ENCODE data around the gene FGF1.

DNA sequence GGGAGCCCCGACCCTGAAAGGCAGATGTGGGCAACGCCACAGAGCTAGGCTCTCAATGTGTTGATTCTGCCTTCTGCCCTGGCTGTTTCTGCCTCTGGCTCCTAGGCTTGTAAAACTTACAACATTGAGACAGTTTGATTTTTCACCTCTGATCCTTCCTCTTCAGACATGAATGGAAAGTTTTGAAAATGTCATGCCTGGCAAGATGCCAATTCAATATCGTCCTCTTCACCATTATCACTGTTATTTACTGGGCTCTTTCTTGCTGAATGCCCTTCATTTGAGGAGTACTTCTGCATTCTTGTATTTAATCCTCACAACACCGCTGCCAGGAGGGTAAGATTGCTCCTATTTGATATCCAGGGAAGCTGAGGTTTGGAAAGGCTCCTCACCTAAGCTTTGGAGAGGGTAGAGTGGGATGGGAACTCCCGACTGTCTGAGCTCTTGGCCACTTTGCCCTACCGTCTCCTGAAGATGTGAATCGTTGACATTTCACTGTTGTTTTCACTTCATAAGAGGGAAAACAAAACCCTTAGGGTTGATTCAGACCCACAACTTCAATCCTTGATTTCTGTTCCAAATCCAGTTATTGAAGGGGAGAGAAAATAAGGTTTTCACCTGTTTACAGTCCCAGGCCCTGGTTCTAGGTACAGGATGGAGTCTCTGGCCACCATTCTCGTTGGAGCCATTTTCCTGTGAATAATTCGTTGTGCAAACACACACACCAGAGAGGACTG is 12.7 kb upstream of the FGF1 start:
- TF ChIP-seq, protein P1, sequence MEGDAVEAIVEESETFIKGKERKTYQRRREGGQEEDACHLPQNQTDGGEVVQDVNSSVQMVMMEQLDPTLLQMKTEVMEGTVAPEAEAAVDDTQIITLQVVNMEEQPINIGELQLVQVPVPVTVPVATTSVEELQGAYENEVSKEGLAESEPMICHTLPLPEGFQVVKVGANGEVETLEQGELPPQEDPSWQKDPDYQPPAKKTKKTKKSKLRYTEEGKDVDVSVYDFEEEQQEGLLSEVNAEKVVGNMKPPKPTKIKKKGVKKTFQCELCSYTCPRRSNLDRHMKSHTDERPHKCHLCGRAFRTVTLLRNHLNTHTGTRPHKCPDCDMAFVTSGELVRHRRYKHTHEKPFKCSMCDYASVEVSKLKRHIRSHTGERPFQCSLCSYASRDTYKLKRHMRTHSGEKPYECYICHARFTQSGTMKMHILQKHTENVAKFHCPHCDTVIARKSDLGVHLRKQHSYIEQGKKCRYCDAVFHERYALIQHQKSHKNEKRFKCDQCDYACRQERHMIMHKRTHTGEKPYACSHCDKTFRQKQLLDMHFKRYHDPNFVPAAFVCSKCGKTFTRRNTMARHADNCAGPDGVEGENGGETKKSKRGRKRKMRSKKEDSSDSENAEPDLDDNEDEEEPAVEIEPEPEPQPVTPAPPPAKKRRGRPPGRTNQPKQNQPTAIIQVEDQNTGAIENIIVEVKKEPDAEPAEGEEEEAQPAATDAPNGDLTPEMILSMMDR (tag by site-specific recombination; IDR thresholded peaks at IDR 0.05) = no peak
- no peak for TF ChIP-seq ZSCAN30 (tag by site-specific recombination; IDR thresholded peaks at IDR 0.05)
- no peak for TF ChIP-seq ZEB2 (tag by site-specific recombination; IDR thresholded peaks at IDR 0.05)
- TF ChIP-seq, protein P2, sequence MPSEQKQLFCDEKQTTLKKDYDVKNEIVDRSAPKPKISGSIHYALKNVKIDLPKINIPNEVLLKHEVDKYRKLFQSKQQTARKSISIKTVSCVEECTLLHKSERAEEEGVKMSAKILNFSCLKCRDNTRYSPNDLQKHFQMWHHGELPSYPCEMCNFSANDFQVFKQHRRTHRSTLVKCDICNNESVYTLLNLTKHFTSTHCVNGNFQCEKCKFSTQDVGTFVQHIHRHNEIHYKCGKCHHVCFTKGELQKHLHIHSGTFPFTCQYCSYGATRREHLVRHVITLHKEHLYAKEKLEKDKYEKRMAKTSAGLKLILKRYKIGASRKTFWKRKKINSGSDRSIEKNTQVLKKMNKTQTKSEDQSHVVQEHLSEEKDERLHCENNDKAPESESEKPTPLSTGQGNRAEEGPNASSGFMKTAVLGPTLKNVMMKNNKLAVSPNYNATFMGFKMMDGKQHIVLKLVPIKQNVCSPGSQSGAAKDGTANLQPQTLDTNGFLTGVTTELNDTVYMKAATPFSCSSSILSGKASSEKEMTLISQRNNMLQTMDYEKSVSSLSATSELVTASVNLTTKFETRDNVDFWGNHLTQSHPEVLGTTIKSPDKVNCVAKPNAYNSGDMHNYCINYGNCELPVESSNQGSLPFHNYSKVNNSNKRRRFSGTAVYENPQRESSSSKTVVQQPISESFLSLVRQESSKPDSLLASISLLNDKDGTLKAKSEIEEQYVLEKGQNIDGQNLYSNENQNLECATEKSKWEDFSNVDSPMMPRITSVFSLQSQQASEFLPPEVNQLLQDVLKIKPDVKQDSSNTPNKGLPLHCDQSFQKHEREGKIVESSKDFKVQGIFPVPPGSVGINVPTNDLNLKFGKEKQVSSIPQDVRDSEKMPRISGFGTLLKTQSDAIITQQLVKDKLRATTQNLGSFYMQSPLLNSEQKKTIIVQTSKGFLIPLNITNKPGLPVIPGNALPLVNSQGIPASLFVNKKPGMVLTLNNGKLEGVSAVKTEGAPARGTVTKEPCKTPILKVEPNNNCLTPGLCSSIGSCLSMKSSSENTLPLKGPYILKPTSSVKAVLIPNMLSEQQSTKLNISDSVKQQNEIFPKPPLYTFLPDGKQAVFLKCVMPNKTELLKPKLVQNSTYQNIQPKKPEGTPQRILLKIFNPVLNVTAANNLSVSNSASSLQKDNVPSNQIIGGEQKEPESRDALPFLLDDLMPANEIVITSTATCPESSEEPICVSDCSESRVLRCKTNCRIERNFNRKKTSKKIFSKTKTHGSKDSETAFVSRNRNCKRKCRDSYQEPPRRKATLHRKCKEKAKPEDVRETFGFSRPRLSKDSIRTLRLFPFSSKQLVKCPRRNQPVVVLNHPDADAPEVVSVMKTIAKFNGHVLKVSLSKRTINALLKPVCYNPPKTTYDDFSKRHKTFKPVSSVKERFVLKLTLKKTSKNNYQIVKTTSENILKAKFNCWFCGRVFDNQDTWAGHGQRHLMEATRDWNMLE (tag by site-specific recombination; conservative IDR thresholded peaks at IDR 0.05; ENCODE audit: low read depth) = no peak
- TF ChIP-seq, protein P3, sequence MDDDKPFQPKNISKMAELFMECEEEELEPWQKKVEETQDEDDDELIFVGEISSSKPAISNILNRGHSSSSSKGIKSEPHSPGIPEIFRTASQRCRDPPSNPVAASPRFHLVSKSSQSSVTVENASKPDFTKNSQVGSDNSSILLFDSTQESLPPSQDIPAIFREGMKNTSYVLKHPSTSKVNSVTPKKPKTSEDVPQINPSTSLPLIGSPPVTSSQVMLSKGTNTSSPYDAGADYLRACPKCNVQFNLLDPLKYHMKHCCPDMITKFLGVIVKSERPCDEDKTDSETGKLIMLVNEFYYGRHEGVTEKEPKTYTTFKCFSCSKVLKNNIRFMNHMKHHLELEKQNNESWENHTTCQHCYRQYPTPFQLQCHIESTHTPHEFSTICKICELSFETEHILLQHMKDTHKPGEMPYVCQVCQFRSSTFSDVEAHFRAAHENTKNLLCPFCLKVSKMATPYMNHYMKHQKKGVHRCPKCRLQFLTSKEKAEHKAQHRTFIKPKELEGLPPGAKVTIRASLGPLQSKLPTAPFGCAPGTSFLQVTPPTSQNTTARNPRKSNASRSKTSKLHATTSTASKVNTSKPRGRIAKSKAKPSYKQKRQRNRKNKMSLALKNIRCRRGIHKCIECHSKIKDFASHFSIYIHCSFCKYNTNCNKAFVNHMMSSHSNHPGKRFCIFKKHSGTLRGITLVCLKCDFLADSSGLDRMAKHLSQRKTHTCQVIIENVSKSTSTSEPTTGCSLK (tag by site-specific recombination; IDR thresholded peaks at IDR 0.05) = no peak
- TF ChIP-seq, protein P4, sequence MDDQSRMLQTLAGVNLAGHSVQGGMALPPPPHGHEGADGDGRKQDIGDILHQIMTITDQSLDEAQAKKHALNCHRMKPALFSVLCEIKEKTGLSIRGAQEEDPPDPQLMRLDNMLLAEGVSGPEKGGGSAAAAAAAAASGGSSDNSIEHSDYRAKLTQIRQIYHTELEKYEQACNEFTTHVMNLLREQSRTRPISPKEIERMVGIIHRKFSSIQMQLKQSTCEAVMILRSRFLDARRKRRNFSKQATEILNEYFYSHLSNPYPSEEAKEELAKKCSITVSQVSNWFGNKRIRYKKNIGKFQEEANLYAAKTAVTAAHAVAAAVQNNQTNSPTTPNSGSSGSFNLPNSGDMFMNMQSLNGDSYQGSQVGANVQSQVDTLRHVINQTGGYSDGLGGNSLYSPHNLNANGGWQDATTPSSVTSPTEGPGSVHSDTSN (CRISPR knock-in tag; IDR thresholded peaks at IDR 0.05) = no peak
- TF ChIP-seq, protein P5, sequence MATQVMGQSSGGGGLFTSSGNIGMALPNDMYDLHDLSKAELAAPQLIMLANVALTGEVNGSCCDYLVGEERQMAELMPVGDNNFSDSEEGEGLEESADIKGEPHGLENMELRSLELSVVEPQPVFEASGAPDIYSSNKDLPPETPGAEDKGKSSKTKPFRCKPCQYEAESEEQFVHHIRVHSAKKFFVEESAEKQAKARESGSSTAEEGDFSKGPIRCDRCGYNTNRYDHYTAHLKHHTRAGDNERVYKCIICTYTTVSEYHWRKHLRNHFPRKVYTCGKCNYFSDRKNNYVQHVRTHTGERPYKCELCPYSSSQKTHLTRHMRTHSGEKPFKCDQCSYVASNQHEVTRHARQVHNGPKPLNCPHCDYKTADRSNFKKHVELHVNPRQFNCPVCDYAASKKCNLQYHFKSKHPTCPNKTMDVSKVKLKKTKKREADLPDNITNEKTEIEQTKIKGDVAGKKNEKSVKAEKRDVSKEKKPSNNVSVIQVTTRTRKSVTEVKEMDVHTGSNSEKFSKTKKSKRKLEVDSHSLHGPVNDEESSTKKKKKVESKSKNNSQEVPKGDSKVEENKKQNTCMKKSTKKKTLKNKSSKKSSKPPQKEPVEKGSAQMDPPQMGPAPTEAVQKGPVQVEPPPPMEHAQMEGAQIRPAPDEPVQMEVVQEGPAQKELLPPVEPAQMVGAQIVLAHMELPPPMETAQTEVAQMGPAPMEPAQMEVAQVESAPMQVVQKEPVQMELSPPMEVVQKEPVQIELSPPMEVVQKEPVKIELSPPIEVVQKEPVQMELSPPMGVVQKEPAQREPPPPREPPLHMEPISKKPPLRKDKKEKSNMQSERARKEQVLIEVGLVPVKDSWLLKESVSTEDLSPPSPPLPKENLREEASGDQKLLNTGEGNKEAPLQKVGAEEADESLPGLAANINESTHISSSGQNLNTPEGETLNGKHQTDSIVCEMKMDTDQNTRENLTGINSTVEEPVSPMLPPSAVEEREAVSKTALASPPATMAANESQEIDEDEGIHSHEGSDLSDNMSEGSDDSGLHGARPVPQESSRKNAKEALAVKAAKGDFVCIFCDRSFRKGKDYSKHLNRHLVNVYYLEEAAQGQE (tag by site-specific recombination; IDR thresholded peaks at IDR 0.05) = no peak
- no peak for TF ChIP-seq ZNF549 (tag by site-specific recombination; IDR thresholded peaks at IDR 0.05)
- no peak for TF ChIP-seq ZBTB1 (tag by site-specific recombination; IDR thresholded peaks at IDR 0.05)
- no peak for TF ChIP-seq ZNF121 (tag by site-specific recombination; IDR thresholded peaks at IDR 0.05)
